HepG2 (cell line): Measurements from ENCODE around the gene MYO9A. TPM values are rescaled to one million over a fixed set of nuclear protein-coding genes. Genes with fewer than 3 reads are reported as not detected.

Source experiments
- CENPX ChIP-seq: sonication (generic); formaldehyde crosslinking; IDR thresholded peaks from 2 replicates; pipeline ENCODE4 v1.9.0; 2021; ENCODE audit warnings: mild to moderate bottlenecking, missing genetic modification reagents, moderate library complexity
- FIP1L1 ChIP-seq: fragments of 200-400 bp; formaldehyde crosslinking; IDR thresholded peaks from 2 replicates; pipeline ENCODE4 v1.6.1; 2018; ENCODE audit warnings: low read depth, mild to moderate bottlenecking, low read length, moderate library complexity, borderline replicate concordance; ENCODE audit not compliant: insufficient read depth
- FOSL2 ChIP-seq: sonication (generic); formaldehyde crosslinking; IDR thresholded peaks from 2 replicates; pipeline ENCODE4 v1.4.0; 2020; ENCODE audit warnings: missing genetic modification reagents
- NFIC ChIP-seq: IDR thresholded peaks from 2 replicates; pipeline ENCODE4 v1.6.1; 2012; ENCODE audit warnings: mild to moderate bottlenecking, low read length, inconsistent platforms
- ZBTB38 ChIP-seq: sonication (generic); formaldehyde crosslinking; IDR thresholded peaks from 2 replicates; pipeline ENCODE4 v1.5.1; 2020; ENCODE audit warnings: mild to moderate bottlenecking, missing genetic modification reagents
- ZNF598 ChIP-seq: sonication (generic); formaldehyde crosslinking; IDR thresholded peaks from 2 replicates; pipeline ENCODE4 v1.5.1; 2020; ENCODE audit warnings: mild to moderate bottlenecking, missing genetic modification reagents, borderline replicate concordance
- polyA plus RNA-seq, 8 experiments: library from polyadenylated mRNA; depleted of rRNA in 3 of 8; stranded (reverse) in 7 of 8; unstranded in 1 of 8; fragments of >200 nt; fragmentation: Illumina TruSeq in 4 of 8; extraction: Trizol in 4 of 8; gene quantifications; 2 replicates each; pipeline versions ENCODE4 v1.2.1 to v1.2.3, GENCODE V29; 2011 to 2016; ENCODE audit warnings: low read depth in 4 of 8, missing spikeins in 1 of 8, mixed read lengths in 1 of 8; ENCODE audit not compliant: insufficient read depth in 1 of 8
- total RNA-seq, 5 experiments: library from RNA; depleted of rRNA; stranded (reverse); fragments of >200 nt; fragmentation: Illumina TruSeq; extraction: Trizol; gene quantifications; 2 replicates each; pipeline ENCODE4 v1.2.3, GENCODE V29; 2016; ENCODE audit warnings: low read depth in 1 of 5
- TF ChIP-seq, protein P1 (sequence below): sonication (generic); formaldehyde crosslinking; IDR thresholded peaks from one replicate; pipeline ENCODE4 v1.5.1; 2020; ENCODE audit warnings: mild to moderate bottlenecking, missing genetic modification reagents; ENCODE audit errors: not compliant biosample characterization

The MYO9A gene
- total and polyA plus RNA-seq, 2 of the 13 experiments (the other 11 are each of a cell fraction or from before 2014, with no cell fraction given) = 4.8 to 15.3 TPM

DNA sequence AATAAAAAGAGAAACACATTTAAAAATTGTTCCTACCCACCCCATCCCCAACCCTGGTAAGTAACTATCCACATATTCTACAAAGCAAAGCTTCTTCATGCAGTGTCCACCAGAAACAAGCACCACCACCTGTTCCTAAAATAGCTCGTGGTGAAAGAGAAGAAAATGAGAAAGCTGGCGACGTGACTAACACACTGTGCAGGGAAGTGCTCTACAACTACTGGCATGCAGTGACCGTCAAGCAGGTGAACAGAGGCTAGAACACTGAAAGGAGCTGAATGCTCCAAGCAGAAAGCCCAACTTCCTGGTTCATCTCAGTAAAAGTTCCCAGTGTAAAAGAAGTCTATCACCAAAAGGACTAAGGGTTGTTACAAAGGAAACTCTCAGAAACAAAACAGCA lies 226.9 kb downstream of the MYO9A start (continued):
- TF ChIP-seq, protein P1, sequence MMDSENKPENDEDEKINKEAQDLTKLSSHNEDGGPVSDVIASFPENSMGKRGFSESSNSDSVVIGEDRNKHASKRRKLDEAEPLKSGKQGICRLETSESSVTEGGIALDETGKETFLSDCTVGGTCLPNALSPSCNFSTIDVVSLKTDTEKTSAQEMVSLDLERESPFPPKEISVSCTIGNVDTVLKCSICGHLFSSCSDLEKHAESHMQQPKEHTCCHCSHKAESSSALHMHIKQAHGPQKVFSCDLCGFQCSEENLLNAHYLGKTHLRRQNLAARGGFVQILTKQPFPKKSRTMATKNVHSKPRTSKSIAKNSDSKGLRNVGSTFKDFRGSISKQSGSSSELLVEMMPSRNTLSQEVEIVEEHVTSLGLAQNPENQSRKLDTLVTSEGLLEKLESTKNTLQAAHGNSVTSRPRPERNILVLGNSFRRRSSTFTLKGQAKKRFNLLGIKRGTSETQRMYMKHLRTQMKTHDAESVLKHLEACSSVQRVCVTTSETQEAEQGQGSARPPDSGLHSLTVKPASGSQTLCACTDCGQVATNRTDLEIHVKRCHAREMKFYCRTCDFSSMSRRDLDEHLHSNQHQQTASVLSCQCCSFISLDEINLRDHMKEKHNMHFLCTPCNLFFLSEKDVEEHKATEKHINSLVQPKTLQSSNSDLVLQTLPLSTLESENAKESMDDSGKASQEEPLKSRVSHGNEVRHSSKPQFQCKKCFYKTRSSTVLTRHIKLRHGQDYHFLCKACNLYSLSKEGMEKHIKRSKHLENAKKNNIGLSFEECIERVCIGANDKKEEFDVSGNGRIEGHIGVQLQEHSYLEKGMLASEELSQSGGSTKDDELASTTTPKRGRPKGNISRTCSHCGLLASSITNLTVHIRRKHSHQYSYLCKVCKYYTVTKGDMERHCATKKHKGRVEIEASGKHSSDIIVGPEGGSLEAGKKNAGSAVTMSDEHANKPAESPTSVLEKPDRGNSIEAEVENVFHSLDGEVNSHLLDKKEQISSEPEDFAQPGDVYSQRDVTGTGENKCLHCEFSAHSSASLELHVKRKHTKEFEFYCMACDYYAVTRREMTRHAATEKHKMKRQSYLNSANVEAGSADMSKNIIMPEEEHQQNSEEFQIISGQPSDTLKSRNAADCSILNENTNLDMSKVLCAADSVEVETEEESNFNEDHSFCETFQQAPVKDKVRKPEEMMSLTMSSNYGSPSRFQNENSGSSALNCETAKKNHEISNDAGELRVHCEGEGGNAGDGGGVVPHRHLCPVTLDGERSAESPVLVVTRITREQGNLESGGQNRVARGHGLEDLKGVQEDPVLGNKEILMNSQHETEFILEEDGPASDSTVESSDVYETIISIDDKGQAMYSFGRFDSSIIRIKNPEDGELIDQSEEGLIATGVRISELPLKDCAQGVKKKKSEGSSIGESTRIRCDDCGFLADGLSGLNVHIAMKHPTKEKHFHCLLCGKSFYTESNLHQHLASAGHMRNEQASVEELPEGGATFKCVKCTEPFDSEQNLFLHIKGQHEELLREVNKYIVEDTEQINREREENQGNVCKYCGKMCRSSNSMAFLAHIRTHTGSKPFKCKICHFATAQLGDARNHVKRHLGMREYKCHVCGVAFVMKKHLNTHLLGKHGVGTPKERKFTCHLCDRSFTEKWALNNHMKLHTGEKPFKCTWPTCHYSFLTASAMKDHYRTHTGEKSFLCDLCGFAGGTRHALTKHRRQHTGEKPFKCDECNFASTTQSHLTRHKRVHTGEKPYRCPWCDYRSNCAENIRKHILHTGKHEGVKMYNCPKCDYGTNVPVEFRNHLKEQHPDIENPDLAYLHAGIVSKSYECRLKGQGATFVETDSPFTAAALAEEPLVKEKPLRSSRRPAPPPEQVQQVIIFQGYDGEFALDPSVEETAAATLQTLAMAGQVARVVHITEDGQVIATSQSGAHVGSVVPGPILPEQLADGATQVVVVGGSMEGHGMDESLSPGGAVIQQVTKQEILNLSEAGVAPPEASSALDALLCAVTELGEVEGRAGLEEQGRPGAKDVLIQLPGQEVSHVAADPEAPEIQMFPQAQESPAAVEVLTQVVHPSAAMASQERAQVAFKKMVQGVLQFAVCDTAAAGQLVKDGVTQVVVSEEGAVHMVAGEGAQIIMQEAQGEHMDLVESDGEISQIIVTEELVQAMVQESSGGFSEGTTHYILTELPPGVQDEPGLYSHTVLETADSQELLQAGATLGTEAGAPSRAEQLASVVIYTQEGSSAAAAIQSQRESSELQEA = no peak
- TF ChIP-seq CENPX (CRISPR knock-in tag) (no peak), ZNF598 (no peak), FOSL2 (CRISPR knock-in tag) (no peak), ZBTB38 (CRISPR knock-in tag) (no peak), NFIC (no peak), FIP1L1 (no peak)
